ENCODE data around the gene RIPK1. TPM values are rescaled to one million over a fixed set of nuclear protein-coding genes. Genes with fewer than 3 reads are reported as not detected.

RIPK1 gene
- total and polyA plus RNA-seq, 9 of the 15 experiments (the other 6 are each of a cell fraction or from before 2014, with no cell fraction given): 3.8 to 24.9 (median 17.7) TPM

- TF ChIP-seq, protein P1, sequence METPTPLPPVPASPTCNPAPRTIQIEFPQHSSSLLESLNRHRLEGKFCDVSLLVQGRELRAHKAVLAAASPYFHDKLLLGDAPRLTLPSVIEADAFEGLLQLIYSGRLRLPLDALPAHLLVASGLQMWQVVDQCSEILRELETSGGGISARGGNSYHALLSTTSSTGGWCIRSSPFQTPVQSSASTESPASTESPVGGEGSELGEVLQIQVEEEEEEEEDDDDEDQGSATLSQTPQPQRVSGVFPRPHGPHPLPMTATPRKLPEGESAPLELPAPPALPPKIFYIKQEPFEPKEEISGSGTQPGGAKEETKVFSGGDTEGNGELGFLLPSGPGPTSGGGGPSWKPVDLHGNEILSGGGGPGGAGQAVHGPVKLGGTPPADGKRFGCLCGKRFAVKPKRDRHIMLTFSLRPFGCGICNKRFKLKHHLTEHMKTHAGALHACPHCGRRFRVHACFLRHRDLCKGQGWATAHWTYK (CRISPR knock-in tag; IDR thresholded peaks at IDR 0.05): peak; percentile 48; the same call in 1 of the 2 replicates
- TF ChIP-seq ZNF134 (CRISPR knock-in tag; conservative IDR thresholded peaks at IDR 0.05): peak; percentile 36; the same call in 1 of the 2 replicates
- TF ChIP-seq TBP (optimal IDR thresholded peaks at IDR 0.05; ENCODE audit: low read depth, low read length): peak; percentile 36
- peak; percentile 79 for TF ChIP-seq PML (IDR thresholded peaks at IDR 0.05; ENCODE audit: low read length)
- TF ChIP-seq SPI1 (IDR thresholded peaks at IDR 0.05; ENCODE audit: borderline replicate concordance, low read depth, low read length): peak; percentile 89
- peak; percentile 26; the same call in 1 of the 2 replicates for TF ChIP-seq ZEB2 (IDR thresholded peaks at IDR 0.05)
- TF ChIP-seq GTF2E2 (tag; IDR thresholded peaks at IDR 0.05): no peak
- TF ChIP-seq ZNF57 (CRISPR knock-in tag; IDR thresholded peaks at IDR 0.05): no peak
- peak; percentile 86 for TF ChIP-seq EP300 (IDR thresholded peaks at IDR 0.05; ENCODE audit: low read length)
- TF ChIP-seq HDAC8 (tag; IDR thresholded peaks at IDR 0.05): no peak
- TF ChIP-seq IFI16 (CRISPR knock-in tag; IDR thresholded peaks at IDR 0.05): no peak
- peak; percentile 87 for TF ChIP-seq CBFA2T2 (conservative IDR thresholded peaks at IDR 0.05)
- 0 out of 2 replicates have a peak, but pooled peaks have one; percentile 7 for TF ChIP-seq ZNF75A (CRISPR knock-in tag; IDR thresholded peaks at IDR 0.05)
- TF ChIP-seq ATF7 (IDR thresholded peaks at IDR 0.05): peak; percentile 46; the same call in 1 of the 2 replicates
- TF ChIP-seq RCOR1 (IDR thresholded peaks at IDR 0.05; ENCODE audit: borderline replicate concordance in 1 of 2, low read depth in 2 of 2, low read length in 2 of 2): peak; percentile 76 to 95
- peak; percentile 29; the same call in 1 of the 2 replicates for TF ChIP-seq POLR2G (IDR thresholded peaks at IDR 0.05; ENCODE audit: low read depth, low read length)
- peak; percentile 72; the same call in 1 of the 2 replicates for TF ChIP-seq FOXJ2 (tag; IDR thresholded peaks at IDR 0.05)
- peak in 1 of 2 experiments; percentile 60 for TF ChIP-seq E2F6 (IDR thresholded peaks at IDR 0.05; ENCODE audit: borderline replicate concordance in 1 of 2, extremely low read depth in 1 of 2, insufficient read depth in 1 of 2, insufficient read length in 1 of 2, low read depth in 1 of 2, low read length in 1 of 2, poor library complexity in 1 of 2, severe bottlenecking in 1 of 2)
- peak in 1 of 2 experiments; percentile 56; a peak in 1 of 4 replicates for TF ChIP-seq ZMIZ1 (IDR thresholded peaks at IDR 0.05; ENCODE audit: low read depth in 2 of 2, low read length in 2 of 2)
Observed at GRCh38 chr6:3026791-3027626, 41.3 kb upstream of the RIPK1 start (continued).
